Body of pancreas (tissue), 4 donors: Measurements from ENCODE around the gene IZUMO4.

Experiments
- CTCF ChIP-seq, 7 experiments: fragments of 450-650 bp in 4 of 7; fragments of 200-600 bp in 3 of 7; sonication (generic) in 3 of 7; IDR thresholded peaks; one replicate each; pipeline ENCODE4 v1.5.1; 2016 to 2019; ENCODE audit warnings: antibody characterized with exemption in 7 of 7
- POLR2A ChIP-seq, 3 donors: fragments of 450-650 bp; IDR thresholded peaks; one replicate each; pipeline ENCODE4 v1.6.1; 2016; ENCODE audit warnings: antibody characterized with exemption in 3 of 3, mild to moderate bottlenecking in 2 of 3

- TF ChIP-seq CTCF (IDR thresholded peaks at IDR 0.05) (no peak), POLR2A (IDR thresholded peaks at IDR 0.05) (no peak)
Observed at GRCh38 chr19:2047076-2047448, 49.7 kb upstream of the IZUMO4 start.
